Glomerular visceral epithelial cell (primary cell): ENCODE results near the gene TMPRSS9.

Source experiments
- DNase-seq: peaks from one replicate; pipeline ENCODE4 v3.0.0-alpha.2; 2016; ENCODE audit errors: extremely low spot score

TMPRSS9 gene

DNA sequence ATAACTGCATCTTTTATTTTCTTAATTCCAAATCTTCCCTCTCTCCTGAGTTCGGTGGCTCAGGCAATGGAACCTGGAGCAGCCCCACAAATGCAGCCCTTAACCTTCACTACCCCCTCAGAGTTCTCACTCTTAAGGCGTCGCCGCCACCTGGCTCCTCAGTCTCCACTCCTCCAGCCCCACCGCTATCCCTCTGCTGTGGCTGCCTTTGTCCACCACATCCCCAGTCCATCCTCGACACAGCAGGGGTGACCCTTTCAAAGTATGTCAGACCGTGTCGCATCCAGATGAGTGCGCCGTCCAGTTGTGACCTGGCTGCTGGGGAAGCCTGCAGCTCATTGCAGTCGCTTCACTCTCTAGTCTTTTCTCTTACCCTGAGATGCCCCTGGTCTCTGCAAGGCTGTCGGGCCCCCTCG, 30.6 kb upstream of the TMPRSS9 start:
- no peak for DNase-seq

DNA sequence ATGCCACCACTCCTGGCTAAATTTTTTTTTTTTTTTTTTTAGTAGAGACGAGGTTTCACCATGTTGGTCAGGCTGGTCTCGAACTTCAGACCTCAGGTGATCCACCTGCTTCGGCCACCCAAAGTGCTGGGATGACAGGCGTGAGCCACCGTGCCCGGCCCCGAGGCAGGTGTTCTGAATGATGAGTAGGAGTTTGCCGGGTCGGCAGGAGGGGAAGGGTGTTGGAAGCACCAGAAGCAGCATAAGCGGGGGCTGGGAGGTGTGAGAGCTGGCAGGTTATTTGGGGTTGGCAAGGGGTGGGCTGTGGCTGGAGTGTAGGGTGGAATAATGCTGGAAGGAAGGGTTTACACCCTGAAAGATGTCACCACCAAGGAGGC, 29.8 kb upstream of the TMPRSS9 start:
- DNase-seq, result no peak

DNA sequence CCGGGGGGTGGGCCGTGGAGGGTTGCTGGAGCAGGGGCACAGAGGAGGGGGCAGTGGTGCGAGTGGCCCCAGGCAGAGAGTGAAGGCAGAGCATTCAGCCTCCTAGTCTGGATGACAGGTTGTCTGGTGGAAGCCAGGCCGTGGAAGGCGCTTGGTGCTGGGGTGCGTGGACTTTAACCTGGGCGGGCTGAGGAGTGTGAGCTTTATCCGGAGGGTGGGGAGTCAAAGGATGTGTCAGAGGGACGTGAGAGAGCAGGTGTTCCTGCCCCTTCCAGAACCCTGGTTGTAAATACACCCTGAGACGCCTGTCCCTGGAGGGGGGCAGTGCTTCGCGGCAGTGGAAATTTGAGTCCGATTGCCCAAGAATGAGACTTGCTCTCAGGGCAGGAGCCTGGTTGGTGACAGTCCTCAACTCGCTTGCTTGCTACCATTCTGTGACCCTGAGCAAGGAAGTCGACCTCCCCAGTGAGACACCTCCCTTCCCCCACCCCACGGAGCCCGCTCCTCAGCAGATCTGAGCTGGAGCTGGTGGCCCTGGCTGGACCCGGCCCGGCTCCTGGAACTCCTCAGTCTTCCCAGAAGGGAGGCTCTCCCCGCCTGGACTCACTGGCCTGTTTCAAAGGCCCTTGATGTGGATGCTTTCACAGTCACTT, 29.3 kb upstream of the TMPRSS9 start:
- DNase-seq, result no peak

DNA sequence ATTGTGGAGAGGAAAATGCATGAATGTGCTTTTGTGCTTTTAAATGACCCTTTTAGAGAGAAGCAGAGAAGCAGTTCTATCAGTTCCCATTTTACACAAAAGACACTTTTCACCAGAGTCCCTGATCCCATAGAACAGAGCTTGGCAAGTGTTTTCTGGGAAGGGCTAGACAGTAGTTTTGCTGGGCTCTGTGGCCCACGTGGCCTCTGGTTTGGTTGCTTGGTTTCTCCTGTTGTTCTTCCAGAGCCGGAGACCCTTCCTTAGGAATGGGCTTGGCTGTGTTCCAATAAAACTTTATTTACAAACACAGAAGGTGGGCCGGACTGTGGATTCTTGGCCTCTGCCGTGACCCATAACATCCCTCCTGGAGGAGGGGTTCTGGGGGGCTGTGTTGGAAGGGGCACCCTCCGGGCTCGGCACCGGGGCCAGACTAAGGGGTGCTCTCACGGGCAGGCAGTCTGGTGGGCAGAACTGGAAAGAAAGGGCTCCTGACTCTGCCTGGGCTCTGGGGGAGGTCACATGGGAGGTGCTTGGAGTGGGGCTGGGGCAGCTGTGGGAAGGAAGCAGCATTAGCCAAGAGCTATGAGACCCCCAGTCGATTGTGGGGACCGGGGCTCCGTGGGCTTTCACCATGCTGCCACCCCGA, 28.3 kb upstream of the TMPRSS9 start:
- DNase-seq, result no peak

DNA sequence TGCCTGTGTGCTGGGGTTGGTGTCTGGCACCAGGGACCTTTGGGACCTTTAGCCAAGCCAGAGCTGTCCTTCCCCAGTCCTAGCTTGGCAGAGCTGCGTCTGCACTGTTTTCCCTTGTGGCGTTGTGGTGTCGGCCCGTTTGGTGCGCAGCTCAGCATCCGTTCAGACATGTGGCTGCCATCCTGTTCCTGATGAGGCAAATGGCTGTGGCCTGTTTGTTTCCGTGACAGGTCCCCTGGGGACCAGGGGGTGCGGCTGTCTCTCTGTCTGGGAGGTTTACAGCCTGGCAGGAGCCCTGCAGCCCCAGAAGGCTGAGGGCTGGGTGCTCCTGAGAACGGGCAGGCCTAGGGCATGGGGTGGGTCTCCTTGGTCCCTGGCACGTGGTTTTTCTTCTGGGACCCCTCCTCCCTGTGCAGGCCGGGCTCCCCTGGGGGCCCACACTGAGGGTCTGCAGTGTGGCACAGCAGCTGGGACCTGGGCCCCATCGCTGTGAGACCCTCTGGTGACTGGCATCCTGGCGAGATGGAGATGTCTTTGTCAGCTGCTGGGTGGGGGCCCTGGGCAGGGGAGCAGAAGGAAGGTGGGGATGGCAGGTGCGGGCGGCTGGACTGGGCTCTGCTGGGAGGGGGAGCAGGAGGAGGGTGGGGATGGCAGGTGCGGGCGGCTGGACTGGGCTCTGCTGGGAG, 27.6 kb upstream of the TMPRSS9 start:
- no peak for DNase-seq

DNA sequence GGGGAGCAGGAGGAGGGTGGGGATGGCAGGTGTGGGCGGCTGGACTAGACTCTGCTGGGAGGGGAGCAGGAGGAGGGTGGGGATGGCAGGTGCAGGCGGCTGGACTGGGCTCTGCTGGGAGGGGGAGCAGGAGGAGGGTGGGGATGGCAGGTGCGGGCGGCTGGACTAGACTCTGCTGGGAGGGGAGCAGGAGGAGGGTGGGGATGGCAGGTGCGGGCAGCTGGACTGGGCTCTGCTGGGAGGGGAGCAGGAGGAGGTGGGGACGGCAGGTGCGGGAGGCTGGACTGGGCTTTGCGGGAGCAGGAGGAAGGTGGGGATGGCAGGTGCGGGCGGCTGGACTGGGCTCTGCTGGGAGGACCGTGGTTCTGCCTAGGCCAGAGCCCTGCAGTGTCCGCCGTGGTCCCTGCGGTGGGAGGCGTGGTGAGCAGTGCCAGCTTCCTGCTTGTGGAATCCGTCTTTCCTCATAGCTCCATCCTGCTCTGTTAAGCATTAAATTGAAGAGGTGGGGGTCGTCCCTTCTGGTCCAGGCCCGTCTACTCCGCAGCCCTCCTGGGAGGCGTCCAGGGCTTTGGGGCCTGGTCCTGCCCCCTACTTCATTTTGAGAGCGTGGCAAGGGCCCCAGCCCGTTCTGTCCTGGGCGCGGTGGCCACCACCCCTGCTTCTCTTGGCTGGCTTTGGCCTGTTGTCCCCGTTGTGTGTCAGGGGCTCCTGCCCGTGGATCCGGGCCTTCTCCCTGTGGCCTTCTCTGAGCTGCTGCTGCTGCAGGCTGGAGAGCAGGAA, 26.8 kb upstream of the TMPRSS9 start:
- DNase-seq, result no peak

DNA sequence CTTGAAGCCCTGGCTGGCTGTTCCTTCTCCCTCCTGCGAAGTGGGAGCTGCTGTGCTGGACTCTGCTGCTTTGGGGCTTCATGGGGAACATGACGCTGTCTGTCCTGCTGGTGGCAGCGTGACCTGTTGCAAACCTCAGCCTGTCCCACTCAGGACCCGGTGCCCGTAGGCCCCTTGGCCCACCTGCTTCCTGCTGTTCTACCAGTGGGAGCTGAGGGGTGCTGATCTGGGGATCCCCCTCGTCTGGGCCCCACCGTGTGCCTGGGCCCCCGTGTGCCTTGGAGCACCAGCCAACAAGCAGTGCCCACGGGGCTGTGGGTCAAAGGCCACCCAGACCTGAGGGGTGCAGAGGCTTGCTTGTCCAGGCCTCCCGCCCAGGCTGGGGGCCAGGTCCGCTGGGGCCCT, 26.3 kb upstream of the TMPRSS9 start:
- no peak for DNase-seq

DNA sequence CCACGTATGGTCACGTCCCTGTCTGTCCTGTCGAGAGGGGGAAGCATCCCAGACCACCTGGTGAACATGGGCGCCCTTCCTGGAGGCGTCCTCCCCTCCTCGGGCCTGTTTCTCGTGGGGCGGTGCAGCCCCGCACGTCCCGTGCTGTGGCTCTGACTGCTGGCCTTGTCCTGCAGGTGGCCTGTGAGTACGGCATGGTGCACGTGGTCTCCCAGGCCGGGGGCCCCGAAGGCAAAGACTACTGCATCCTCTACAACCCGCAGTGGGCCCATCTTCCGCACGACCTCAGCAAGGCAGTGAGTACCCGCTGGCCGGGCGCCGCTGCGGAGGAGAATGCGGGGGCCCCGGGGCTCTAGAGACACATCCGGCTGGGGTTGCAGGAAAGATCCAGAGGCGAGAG, 25.6 kb upstream of the TMPRSS9 start:
- DNase-seq, result no peak

DNA sequence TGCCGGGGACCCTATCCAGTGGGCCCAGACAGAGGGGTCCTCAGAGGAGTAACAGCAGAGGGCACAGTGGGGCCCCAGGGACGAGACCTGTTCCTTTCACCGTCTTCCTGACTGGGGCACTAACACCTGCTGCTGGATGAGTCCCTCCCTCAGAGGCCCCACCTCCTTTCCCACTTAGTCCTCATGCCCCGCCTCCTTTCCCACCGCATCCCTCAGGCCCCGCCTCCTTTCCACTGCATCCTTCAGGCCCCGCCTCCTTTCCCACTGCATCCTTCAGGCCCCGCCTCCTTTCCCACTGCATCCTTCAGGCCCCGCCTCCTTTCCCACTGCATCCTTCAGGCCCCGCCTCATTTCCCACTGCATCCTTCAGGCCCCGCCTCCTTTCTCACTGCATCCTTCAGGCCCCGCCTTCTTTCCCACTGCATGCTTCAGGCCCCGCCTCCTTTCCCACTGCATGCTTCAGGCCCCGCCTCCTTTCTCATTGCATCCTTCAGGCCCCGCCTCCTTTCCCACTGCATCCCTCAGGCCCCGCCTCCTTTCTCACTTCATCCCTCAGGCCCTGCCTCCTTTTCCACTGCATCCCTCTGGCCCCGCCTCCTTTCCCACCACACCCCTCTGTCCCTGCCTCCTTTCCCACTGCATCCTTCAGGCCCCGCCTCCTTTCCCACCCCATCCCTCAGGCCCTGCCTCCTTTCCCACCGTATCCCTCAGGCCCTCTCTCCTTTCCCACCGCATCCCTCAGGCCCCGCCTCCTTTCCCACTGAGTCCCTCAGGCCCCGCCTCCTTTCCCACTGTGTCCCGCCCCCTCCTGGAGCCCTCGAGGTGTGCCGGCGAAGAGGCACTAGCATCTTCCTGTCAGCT, 24.8 kb upstream of the TMPRSS9 start:
- DNase-seq, result no peak

DNA sequence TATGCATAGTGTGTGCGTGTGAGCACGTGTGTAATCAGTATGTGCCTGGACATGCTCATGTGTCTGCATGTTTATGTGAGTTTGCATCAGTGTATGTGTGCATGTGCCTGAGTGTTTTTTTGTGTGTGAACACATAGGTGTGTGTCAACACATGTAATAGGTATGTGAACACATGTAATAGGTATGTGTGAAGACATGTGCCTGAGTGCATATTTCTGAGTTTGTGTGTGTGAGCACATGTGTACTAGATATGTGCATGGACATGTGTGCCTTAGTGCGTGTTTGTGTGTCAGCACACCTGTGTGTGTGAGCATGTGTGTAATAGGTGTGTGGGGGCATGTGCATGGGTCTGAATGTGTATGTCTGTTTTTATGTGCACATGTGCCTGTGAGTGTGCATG, 24.2 kb upstream of the TMPRSS9 start:
- no peak for DNase-seq

DNA sequence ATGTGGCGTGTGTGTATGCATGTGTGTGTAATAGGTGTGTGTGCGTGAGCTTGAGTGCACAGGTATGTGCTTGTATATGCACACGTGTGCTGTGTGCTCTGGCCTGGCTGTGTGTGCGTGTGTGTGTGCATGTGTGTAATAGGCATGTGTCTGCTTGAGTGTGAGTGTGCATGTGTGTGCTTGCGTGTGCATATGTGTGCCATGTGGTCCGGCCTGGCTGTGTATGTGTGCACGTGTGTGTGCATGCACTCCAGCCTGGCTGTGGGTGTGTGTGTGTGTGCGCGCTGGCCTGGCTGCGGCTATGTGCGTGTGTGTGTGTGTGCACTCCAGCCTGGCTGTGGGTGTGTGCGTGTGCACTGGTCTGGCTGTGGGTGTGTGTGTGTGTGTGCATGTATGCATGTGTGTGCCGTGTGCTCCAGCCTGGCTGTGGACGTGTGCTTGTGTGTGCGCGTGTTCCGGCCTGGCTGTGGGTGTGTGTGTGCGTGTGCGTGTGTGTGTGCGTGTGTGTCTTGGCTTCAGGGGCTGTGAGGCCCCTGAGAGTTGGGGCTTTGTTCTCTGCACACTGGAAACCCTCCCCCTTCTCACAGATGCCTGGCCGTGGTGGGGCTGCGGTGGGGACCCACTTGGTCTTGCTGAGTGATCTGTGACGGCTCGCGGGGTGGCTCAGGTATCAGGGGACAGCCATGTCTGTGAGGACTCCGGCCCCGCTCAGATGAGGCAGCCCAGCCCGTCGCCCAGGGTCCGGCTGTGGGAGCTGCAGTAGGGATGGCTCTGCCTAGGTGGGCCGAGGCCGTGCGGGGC, 23.3 kb upstream of the TMPRSS9 start:
- DNase-seq, result no peak

DNA sequence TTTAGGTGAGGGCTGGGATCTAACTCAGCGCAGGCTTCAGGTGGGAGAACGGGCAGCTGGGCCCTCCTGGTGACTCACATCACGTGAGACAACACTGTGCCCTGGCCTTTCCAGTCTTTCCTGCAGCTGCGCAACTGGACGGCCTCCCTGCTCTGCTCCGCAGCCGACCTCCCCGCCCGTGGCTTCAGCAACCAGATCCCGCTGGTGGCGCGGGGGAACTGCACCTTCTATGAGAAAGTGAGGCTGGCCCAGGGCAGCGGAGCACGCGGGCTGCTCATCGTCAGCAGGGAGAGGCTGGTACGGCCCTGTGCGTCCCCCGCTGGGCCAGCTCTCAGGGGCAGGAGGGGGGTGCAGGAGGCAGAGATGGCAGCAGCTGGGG, 22.7 kb upstream of the TMPRSS9 start:
- DNase-seq, result no peak

DNA sequence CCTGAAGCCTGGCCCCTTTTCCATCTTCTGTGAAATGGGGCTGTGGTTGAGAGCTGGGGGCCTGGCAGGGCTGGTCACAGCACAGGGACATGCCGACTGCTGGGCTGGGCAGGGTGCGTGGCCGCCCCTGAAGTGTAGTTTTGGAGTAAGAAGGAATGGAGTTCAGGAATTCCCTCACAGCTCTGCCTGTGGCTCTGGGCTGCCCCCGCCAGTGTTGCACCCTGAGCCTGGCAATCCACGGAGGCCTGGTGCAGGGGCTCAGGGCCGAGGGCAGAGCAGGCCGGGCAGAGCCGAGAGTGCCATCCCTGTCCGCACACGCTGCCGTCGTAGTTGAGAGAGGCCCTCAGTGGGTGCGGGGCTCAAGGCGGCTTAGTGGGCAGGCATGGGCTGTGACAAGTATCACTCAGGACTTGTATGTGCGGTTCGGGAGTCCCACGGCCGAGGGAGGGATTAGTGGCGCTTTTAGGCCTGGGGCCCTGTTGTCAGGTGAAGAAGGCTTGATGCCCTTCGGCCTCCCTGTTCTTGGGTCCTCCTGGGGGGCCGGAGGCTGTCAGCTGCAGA, 21.9 kb upstream of the TMPRSS9 start:
- no peak for DNase-seq

DNA sequence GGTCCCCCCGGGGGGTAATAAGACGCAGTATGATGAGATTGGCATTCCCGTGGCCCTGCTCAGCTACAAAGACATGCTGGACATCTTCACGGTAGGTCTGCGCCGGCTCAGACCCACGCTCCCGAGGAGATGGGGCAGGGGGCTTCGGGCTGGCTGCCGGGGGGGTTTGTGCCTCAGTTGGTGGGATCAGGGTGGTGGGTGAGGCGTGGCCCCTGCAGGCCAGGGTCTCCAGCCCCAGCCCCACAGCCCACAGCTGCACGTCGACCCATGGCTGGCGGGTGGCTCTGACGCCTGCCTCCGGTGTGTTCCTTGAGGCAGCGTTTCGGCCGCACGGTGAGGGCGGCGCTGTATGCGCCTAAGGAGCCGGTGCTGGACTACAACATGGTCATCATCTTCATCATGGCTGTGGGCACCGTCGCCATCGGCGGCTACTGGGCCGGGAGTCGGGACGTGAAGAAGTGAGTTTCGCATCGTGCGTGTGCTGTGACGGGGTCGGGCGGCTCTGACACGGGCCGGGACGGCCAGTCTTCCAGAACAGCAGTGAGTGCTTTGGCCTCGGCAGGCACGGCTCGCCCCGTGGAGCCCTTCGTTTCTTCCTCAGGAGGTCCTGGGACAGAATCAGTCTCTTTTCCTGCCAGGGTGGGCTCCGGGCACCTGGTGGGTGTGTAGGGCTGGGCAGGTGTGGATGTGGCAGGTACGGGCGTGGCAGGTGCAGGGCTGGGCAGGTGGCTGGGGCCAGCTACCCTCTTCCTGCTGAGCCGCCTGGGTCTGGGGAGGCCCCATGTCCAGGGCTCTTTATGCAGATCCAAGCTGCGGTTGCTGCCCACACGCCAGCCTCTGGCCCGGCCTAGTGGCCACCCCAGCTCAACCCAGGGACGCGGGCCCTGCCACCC, 21.1 kb upstream of the TMPRSS9 start:
- no peak for DNase-seq

DNA sequence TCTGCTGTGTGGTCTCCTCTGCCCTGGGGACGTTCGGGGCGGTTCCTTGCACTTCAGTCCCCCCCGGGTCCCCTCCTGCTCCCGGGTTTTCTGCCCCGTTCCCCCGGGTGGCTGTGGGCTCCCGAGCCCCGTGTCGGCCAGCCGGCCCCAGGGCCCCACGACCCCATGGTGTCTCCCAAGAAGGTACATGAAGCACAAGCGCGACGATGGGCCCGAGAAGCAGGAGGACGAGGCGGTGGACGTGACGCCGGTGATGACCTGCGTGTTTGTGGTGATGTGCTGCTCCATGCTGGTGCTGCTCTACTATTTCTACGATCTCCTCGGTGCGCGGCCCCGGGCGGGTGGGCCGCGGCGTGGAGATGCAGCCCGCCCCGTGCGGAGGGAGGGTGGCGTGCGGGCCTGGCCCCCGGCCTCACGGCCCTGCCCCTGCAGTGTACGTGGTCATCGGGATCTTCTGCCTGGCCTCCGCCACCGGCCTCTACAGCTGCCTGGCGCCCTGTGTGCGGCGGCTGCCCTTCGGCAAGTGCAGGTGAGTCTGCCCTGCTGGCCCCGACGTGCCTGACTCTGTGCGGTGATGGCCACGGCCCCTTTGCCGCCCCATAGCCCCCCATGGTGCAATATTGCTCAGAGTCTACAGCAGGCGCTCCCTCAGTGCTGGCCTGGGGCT, 20.3 kb upstream of the TMPRSS9 start:
- no peak for DNase-seq

DNA sequence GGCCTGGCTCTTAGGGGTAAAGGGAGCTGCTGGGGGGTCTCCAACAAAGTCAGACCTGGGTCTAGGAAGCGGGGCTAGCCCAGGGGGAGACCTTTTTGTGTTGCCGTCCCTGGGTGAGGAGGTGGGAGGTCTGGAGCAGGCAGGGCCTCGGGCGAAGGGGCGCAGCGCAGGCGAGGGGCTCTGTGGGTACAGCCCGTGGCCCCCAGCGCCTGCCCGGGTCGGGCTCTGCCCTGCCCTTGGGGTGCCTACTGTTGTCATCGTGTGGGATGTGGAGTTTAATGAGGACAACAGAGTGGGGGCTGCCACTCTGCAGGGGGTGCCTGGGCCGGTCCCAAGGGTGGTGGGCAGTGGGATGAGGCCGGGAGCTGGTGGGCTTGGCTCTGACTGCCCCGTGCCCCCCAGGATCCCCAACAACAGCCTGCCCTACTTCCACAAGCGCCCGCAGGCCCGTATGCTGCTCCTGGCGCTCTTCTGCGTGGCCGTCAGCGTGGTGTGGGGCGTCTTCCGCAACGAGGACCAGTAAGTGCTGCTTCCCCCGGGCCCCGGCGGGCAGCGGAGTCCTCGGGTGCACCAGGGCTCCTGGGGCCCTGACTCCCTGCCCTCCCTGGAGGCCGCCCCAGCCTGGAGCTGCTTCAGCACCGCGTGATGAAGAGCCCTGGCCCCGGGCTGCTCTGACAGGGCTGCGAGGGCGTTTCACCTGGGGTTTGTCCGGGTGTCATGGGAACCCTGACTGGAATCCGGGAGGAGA, 19.4 kb upstream of the TMPRSS9 start:
- DNase-seq, result no peak

DNA sequence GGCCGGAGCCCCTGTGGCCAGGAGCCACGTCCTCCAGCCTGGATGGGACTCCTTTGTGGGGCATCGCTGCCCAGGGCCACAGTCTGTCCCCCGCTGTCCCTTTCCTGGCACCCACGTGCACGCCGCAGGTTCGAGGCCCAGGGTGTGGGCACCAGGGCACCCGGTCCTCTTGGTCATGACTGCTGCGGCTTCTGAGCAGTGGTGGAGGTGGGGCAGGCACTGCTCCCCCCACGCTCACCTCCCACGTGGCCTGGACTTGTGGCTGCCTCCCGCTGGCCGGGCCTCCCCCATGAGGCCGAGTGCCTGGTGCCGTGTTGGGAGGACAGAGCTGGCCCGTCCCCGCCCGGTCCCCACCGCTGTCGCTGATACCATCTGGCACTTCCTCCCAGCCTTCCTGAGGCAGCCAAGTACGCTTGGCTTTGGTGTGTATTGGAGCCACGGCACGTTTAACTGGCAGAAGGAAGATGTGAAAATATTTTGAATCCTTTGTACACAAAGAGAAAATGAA, 18.8 kb upstream of the TMPRSS9 start:
- no peak for DNase-seq

DNA sequence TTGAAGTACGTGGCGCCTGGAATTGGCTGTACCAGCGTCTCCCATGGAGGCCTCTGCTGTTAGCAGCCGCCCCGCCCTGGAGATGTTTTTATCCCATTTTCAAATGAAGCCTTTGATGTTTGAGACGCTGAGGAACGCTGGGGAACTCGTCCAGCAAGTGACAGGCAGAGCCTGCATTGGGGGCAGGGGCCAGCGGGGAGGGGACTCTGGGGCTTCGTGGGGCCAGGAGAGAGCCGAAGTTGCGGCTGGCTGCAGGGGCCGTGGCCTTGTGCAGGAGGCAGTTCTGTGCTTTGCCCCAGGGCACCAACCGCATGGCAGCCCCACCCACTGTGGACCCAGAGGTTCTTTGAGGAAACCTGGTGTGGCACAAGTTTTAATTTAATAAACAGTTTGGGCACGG, 18.1 kb upstream of the TMPRSS9 start:
- DNase-seq, result no peak
